GM23248 (cell line): ENCODE results near the gene CDH4. TPM values are rescaled to one million over a fixed set of nuclear protein-coding genes. Genes with fewer than 3 reads are reported as not detected.

Experiments
- DNase-seq: peaks from one replicate; pipeline ENCODE4 v3.0.0-alpha.2; 2015
- H2AFZ ChIP-seq: fragments of 200-600 bp; sonication (generic); 2 replicates; pipeline ENCODE4 v1.6.1; 2016; ENCODE audit warnings: antibody characterized with exemption
- H3F3A ChIP-seq: fragments of 200-600 bp; sonication (generic); 2 replicates; pipeline ENCODE4 v1.6.1; 2016; ENCODE audit warnings: mild to moderate bottlenecking, antibody characterized with exemption, mixed run types; ENCODE audit not compliant: insufficient read depth
- H3K27ac ChIP-seq: fragments of 200-600 bp; sonication (generic); 2 replicates; pipeline ENCODE4 v1.5.1; 2016; ENCODE audit warnings: mild to moderate bottlenecking
- H3K27me3 ChIP-seq: fragments of 200-600 bp; sonication (generic); replicated peaks from 2 replicates; pipeline ENCODE4 v1.6.1; 2016; ENCODE audit warnings: mild to moderate bottlenecking; ENCODE audit not compliant: insufficient read depth
- H3K36me3 ChIP-seq: fragments of 200-600 bp; sonication (generic); 2 replicates; pipeline ENCODE4 v1.6.1; 2016; ENCODE audit warnings: low read depth, mild to moderate bottlenecking
- H3K4me1 ChIP-seq: fragments of 200-600 bp; sonication (generic); 2 replicates; pipeline ENCODE4 v1.6.1; 2016; ENCODE audit warnings: mild to moderate bottlenecking; ENCODE audit not compliant: insufficient read depth
- H3K4me2 ChIP-seq: fragments of 200-600 bp; sonication (generic); one replicate; pipeline ENCODE4 v1.6.1; 2016; ENCODE audit warnings: mild to moderate bottlenecking; ENCODE audit not compliant: unreplicated experiment
- H3K4me3 ChIP-seq: fragments of 200-600 bp; sonication (generic); 2 replicates; pipeline ENCODE4 v1.5.1; 2016; ENCODE audit warnings: mild to moderate bottlenecking
- H3K79me2 ChIP-seq: fragments of 200-600 bp; sonication (generic); 2 replicates; pipeline ENCODE4 v1.6.1; 2016; ENCODE audit warnings: mild to moderate bottlenecking; ENCODE audit not compliant: insufficient read depth
- H3K9ac ChIP-seq: fragments of 200-600 bp; sonication (generic); 2 replicates; pipeline ENCODE4 v1.6.1; 2016; ENCODE audit warnings: mild to moderate bottlenecking
- H3K9me2 ChIP-seq: fragments of 200-600 bp; sonication (generic); 2 replicates; pipeline ENCODE4 v1.6.1; 2016; ENCODE audit warnings: mixed run types, mild to moderate bottlenecking, moderate library complexity; ENCODE audit not compliant: insufficient read depth
- H3K9me3 ChIP-seq: fragments of 200-600 bp; sonication (generic); one replicate; pipeline ENCODE4 v1.6.1; 2017; ENCODE audit warnings: low read depth
- H4K20me1 ChIP-seq: fragments of 200-600 bp; sonication (generic); 2 replicates; pipeline ENCODE4 v1.6.0; 2016; ENCODE audit not compliant: insufficient read depth
- EZH2 ChIP-seq: fragments of 200-600 bp; sonication (generic); IDR thresholded peaks from 2 replicates; pipeline ENCODE4 v1.6.1; 2018; ENCODE audit warnings: antibody characterized with exemption, mild to moderate bottlenecking; ENCODE audit not compliant: insufficient read depth, poor library complexity, severe bottlenecking
- EZH2phosphoT487 ChIP-seq: fragments of 200-600 bp; sonication (generic); IDR thresholded peaks from 2 replicates; pipeline ENCODE4 v1.6.1; 2018; ENCODE audit warnings: antibody characterized with exemption, moderate library complexity, mild to moderate bottlenecking, low read depth; ENCODE audit not compliant: insufficient read depth
- WGBS, 2 experiments: methylation state at CpG; one replicate each; pipeline ENCODE4 v1.1.6; 2015 to 2017; ENCODE audit warnings: low lambda C conversion rate in 2 of 2, low coverage in 1 of 2; ENCODE audit errors: missing lambda C conversion rate in 2 of 2; 5-methylcytosine and 5-hydroxymethylcytosine counted together
- in situ Hi-C: fragments of 300-500 bp; cut with MboI; formaldehyde crosslinking; loops from 2 replicates; pipeline ENCODE4 v1.15.0; 2020
- polyA plus RNA-seq: library from polyadenylated mRNA; unstranded; fragments of >200 nt; fragmentation: Nextera tagmentation; extraction: Ambion mirVana; gene quantifications from 2 replicates; pipeline ENCODE4 v1.2.1, GENCODE V29; 2016
- total RNA-seq: library from RNA; depleted of rRNA; stranded (reverse); fragments of >200 nt; shearing (Covaris generic); gene quantifications from 2 replicates; pipeline ENCODE4 v1.2.3, GENCODE V29; 2014

CDH4 gene
- total and polyA plus RNA-seq, 2 experiments from 2014 or later: 1.1 to 3.9 TPM

DNA sequence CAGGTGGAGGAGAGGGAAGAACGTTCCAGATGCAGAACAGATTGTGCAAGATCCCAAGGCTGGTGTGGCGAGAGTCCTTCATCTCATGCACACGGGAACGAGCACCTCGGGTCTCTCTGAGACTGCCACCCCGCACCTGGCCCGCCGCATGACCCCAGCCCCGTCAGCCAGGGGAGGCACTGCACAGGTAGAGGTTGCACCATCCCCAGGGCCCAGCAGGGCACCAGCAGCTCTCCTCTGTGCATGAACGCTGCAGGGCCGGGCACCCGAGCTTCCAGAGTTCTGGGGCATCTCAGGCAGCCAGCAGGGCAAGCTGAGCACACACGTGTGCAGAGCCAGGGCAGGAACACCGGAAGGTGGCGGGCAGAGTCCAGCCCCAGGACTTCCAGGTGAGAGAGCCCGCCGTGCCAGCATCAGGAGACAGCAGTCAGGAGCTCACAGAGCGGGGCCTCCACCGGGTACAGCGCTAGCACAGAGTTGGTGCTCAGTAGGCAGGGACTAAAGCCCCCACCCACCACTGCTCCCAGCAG, 620.4 kb downstream of the CDH4 start:
- no peak overlapping the region for H3K9ac ChIP-seq
- TF ChIP-seq EZH2 (no peak), EZH2phosphoT487 (no peak)
- H3K4me2 ChIP-seq: no peak overlapping the region
- no peaks in the 10 kb centered on the region for H3F3A ChIP-seq
- H3K79me2 ChIP-seq: no peaks in the 10 kb centered on the region
- in situ Hi-C loops: no loop called here
- H3K9me3 ChIP-seq: no peaks in the 10 kb centered on the region
- H2AFZ ChIP-seq: no peak overlapping the region
- H3K9me2 ChIP-seq: no peaks in the 10 kb centered on the region
- H3K27me3 ChIP-seq: no peaks in the 10 kb centered on the region
- H3K4me1 ChIP-seq: no peaks in the 10 kb centered on the region
- no peak for DNase-seq
- no peak overlapping the region for H3K4me3 ChIP-seq
- no peaks in the 10 kb centered on the region for H3K36me3 ChIP-seq
- no peak overlapping the region for H3K27ac ChIP-seq
- no peaks in the 10 kb centered on the region for H4K20me1 ChIP-seq
- WGBS, 2 experiments: 61 to 64% methylated on average over 14 to 20 of the region's 20 CpGs

DNA sequence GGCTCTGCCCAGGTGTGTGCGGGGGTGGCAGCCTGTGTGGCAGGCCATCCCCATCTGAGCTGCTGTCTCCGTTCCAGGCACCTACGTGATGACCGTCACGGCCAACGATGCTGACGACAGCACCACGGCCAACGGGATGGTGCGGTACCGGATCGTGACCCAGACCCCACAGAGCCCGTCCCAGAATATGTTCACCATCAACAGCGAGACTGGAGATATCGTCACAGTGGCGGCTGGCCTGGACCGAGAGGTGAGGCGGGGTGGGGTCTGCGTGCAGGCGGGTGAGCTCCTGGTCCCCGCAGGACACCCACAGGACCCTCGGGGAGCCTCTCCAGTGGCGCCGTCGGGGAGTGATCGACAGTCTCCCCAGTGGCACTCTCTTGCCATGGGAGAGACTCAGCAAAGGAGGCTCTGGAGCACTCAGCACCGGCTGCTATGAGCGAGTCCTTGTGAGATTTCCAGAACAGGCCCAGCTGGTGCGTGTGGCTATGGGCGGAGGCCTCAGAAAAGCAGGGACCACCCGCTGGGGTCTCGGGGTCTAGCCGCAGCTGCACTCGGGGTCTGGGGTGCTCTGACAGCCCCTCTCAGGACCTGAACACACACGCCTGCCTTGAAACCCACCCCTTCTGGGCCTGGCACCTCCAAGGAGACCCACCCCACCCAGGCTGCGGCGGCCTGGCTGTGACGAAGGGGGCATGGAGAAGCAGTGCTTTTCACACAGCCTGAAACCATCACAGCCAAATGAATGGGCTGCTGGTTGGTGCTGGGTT, 621.8 kb downstream of the CDH4 start:
- Histone ChIP-seq H3K4me1 (no peaks in the 10 kb centered on the region), H3K9me3 (no peaks in the 10 kb centered on the region), H3K9ac (no peak overlapping the region), H4K20me1 (no peaks in the 10 kb centered on the region), H3K27me3 (no peaks in the 10 kb centered on the region), H3K4me3 (no peak overlapping the region), H2AFZ (no peak overlapping the region), H3K27ac (no peak overlapping the region), H3K9me2 (no peaks in the 10 kb centered on the region), H3K36me3 (no peaks in the 10 kb centered on the region), H3K79me2 (no peaks in the 10 kb centered on the region), H3K4me2 (no peak overlapping the region), H3F3A (no peaks in the 10 kb centered on the region)
- TF ChIP-seq EZH2 (no peak), EZH2phosphoT487 (no peak)
- 72 to 77% methylated on average over 35 to 38 of the region's 38 CpGs for WGBS, 2 experiments
- no peak for DNase-seq
- in situ Hi-C loops: no loop called here

DNA sequence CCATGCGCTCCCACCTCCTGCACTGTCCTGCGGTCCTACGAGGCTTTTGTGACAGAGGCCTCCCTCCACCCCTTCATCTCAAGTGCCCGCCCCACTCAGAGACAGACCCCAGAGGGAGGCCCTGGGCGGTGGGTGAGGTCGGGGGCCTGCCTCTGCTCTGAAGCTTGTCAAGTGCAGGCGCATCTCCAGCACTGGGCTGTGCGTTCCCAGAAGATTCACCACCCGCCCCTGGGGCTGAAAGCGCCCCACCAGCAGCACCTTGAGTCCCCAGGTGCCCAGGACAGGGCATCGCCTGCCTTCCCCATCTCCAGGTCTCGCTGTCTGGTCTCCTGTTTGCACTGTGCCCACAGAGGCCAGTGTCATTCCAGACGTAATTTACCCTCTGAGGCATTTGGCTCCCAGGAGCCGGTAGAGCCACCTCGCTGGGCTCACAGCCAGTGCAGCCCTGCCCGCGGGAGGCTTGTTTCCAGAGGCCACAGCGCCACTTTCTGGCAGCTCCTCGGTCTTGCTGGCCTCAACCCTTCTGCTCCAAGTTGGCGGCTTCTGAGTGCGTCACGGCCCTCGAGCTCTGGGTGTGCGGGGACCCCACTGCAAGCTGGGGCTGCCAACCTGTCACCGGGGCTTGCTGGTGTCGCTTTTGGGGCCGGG, 622.5 kb downstream of the CDH4 start:
- in situ Hi-C loops: loop anchor here (25.0 kb wide), 2 partner anchors 1662 to 1812 kb away; no protein-coding TSS in a partner anchor
- H4K20me1 ChIP-seq: no peaks in the 10 kb centered on the region

DNA sequence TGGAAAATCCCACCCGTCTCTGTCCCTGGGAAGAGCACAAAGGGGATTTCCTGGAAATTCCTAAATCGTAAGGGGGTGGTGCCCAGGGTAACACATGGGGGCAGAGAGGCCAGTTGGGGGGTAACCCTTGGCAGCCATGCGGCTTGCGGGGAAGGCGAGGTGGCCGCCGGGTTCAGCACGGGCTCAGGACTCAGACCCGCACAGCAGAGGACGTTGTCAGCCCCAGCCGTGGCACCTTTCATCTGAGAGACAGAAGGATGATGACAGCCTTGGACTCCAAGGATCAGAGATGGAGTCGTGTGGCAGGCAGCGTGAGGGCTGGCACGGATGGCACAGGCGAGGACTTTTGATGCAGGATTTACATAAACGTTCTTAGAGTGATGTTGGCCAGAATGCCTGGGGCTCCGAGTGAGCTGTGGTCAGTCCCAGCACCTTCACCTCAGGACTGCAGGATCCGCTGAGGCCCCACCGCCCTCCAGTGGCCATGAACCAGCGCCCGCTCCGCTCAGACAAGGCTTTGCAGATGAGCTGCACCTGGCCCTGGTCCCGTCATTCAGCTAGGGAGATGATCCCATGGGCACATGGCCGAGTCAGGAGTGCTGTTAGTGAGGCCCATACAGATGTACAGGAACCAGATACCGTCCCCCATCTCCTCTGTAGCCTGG, 623.3 kb downstream of the CDH4 start:
- Histone ChIP-seq H3K9ac (no peak overlapping the region), H4K20me1 (no peaks in the 10 kb centered on the region), H3K9me3 (no peaks in the 10 kb centered on the region), H3K4me2 (no peak overlapping the region), H3K79me2 (no peaks in the 10 kb centered on the region), H3K27ac (no peak overlapping the region), H3K4me1 (no peaks in the 10 kb centered on the region), H3K27me3 (no peaks in the 10 kb centered on the region), H3K4me3 (no peak overlapping the region), H3K36me3 (no peaks in the 10 kb centered on the region), H3K9me2 (no peaks in the 10 kb centered on the region), H3F3A (no peaks in the 10 kb centered on the region), H2AFZ (no peak overlapping the region)
- TF ChIP-seq EZH2phosphoT487 (no peak), EZH2 (no peak)
- in situ Hi-C loops: loop anchor here (25.0 kb wide), 2 partner anchors 1663 to 1813 kb away; no protein-coding TSS in a partner anchor
- DNase-seq: no peak
- 53 to 56% methylated on average over 21 to 25 of the region's 25 CpGs for WGBS, 2 experiments

More for the DNA sequence above, 622.5 kb downstream of the CDH4 start:
- Histone ChIP-seq H3K4me1 (no peaks in the 10 kb centered on the region), H3K27me3 (no peaks in the 10 kb centered on the region), H3K9ac (no peak overlapping the region), H3K36me3 (no peaks in the 10 kb centered on the region), H3K9me3 (no peaks in the 10 kb centered on the region), H3F3A (no peaks in the 10 kb centered on the region), H2AFZ (no peak overlapping the region), H3K4me2 (no peak overlapping the region), H3K27ac (no peak overlapping the region), H3K4me3 (no peak overlapping the region), H3K9me2 (no peaks in the 10 kb centered on the region), H3K79me2 (no peaks in the 10 kb centered on the region)
- 49 to 51% methylated on average over 27 of the region's 27 CpGs for WGBS, 2 experiments
- DNase-seq: peak; percentile 21
- no peak for TF ChIP-seq EZH2phosphoT487
- no peak for TF ChIP-seq EZH2
